Measurements from ENCODE around the gene HRH1.

GRCh38 chr3:11307830-11308432 is 153.6 kb downstream of the HRH1 start:
- TF ChIP-seq CTCF (IDR thresholded peaks at IDR 0.05): no peak
- no peak for TF ChIP-seq ZFX (IDR thresholded peaks at IDR 0.05; ENCODE audit: borderline replicate concordance)
